ENCODE measurements around the gene OSBPL3. TPM values are rescaled to one million over a fixed set of nuclear protein-coding genes. Genes with fewer than 3 reads are reported as not detected.

OSBPL3 gene
- total and polyA plus RNA-seq, 2 donors (not counting 3 experiments of a cell fraction or from before 2014, with no cell fraction given), result 7.5 to 27.1 TPM

DNA sequence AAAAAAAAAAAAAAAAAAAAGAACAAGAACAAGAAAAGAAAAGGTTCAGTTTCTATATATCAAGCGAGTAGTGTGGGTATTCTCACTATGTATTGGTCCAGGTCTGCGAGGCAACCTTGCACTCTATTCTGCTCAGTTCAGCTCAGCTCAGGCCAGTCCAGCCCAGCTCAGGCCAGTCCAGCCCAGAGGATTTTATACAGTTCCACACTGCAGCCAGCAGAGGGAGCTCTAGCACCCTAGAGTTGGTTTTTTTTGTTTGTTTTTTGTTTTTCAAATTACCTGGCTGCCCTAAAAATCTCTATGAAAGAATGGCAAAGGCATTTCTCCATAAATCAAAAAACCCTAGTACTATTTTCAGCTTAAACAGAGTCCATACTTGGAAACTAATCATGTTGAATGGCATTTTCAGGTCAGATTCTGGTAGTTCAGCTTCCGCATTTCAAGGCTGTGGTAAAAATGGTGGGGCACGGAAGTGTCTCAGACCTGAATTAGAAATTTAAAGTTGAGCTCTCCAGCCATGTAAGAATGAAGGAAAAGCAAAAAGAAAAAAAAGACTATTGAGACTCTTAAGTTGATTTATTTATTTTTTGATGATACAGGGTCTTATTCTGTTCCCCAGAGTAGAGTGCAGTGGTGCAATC, 167.6 kb downstream of the OSBPL3 start:
- intact Hi-C loops (cut with micrococcal nuclease), result loop anchor here (1.0 kb wide), 4 partner anchors 8 to 286 kb away; no protein-coding TSS in a partner anchor

DNA sequence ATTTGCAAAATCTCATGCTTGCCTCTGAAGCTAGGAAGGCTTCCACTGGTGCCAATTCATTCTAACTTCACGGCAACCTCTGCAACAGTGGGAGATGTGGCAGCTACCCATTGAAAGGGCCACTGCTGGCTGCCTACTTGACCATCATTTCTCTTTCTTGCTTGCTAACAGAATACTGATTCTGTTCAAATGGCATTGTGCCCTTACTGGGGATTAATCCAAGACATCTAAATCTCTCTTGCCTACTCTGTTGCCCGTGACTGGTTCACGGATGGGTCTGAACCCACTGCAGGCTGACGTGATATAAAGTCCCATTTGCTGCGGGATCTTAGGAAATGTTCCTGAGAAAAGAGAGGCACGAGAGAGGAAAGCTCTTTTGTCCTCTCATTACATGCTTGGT, 171.5 kb downstream of the OSBPL3 start:
- no peak overlapping the region for H3K9ac ChIP-seq (replicated peaks; ENCODE audit: extremely low read depth, insufficient read depth, low read length)
- H3K4me1 ChIP-seq (ENCODE audit: control insufficient read depth, extremely low read depth, insufficient read depth, low read length), result no peaks in the 10 kb centered on the region
- no TSS peak for BruUV-seq (replicated peaks)
- H3K9me1 ChIP-seq (replicated peaks; ENCODE audit: control insufficient read depth, extremely low read depth, insufficient read depth, low read length), result no peaks in the 10 kb centered on the region
- TF ChIP-seq EZH2 (IDR thresholded peaks at IDR 0.05; ENCODE audit: borderline replicate concordance, low read depth, low read length, severe bottlenecking), result no peak
- TF ChIP-seq POLR2AphosphoS5 (IDR thresholded peaks at IDR 0.05; ENCODE audit: insufficient read depth, low read depth, low read length), result no peak
- no peak for TF ChIP-seq JUN (IDR thresholded peaks at IDR 0.05; ENCODE audit: borderline replicate concordance, insufficient read depth, insufficient read length, low read depth)
- no peak for TF ChIP-seq GATA2 (IDR thresholded peaks at IDR 0.05; ENCODE audit: insufficient read depth, insufficient read length, low read depth, low read length)
- TF ChIP-seq, protein P1, sequence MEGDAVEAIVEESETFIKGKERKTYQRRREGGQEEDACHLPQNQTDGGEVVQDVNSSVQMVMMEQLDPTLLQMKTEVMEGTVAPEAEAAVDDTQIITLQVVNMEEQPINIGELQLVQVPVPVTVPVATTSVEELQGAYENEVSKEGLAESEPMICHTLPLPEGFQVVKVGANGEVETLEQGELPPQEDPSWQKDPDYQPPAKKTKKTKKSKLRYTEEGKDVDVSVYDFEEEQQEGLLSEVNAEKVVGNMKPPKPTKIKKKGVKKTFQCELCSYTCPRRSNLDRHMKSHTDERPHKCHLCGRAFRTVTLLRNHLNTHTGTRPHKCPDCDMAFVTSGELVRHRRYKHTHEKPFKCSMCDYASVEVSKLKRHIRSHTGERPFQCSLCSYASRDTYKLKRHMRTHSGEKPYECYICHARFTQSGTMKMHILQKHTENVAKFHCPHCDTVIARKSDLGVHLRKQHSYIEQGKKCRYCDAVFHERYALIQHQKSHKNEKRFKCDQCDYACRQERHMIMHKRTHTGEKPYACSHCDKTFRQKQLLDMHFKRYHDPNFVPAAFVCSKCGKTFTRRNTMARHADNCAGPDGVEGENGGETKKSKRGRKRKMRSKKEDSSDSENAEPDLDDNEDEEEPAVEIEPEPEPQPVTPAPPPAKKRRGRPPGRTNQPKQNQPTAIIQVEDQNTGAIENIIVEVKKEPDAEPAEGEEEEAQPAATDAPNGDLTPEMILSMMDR (IDR thresholded peaks at IDR 0.05; ENCODE audit: extremely low read depth in 1 of 2, insufficient read depth in 1 of 2, low read depth in 1 of 2, low read length in 2 of 2), result no peak
- TF ChIP-seq FOS (IDR thresholded peaks at IDR 0.05; ENCODE audit: borderline replicate concordance, insufficient read depth, low read length), result no peak
- no peak for TF ChIP-seq POLR2A (IDR thresholded peaks at IDR 0.05; ENCODE audit: low read depth, low read length)
- TF ChIP-seq, protein P2, sequence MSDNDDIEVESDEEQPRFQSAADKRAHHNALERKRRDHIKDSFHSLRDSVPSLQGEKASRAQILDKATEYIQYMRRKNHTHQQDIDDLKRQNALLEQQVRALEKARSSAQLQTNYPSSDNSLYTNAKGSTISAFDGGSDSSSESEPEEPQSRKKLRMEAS (IDR thresholded peaks at IDR 0.05; ENCODE audit: insufficient read depth, insufficient read length), result no peak
- TF ChIP-seq MYC (IDR thresholded peaks at IDR 0.05; ENCODE audit: low read depth, low read length), result no peak
- intact Hi-C loops (cut with micrococcal nuclease), result no loop called here
- H3K36me3 ChIP-seq (ENCODE audit: control insufficient read depth in 2 of 2, extremely low read depth in 1 of 2, insufficient read depth in 2 of 2, low read length in 2 of 2), result peaks cover 4 to 10% of the 10 kb centered on the region in 2 experiments
- H3K9me3 ChIP-seq (replicated peaks; ENCODE audit: control insufficient read depth, insufficient read depth, low read length), result no peaks in the 10 kb centered on the region
- no peaks in the 10 kb centered on the region for H3K27me3 ChIP-seq (ENCODE audit: control insufficient read depth in 2 of 2, insufficient read depth in 2 of 2, low read length in 2 of 2)
- no peak overlapping the region for H3K27ac ChIP-seq (ENCODE audit: insufficient read depth, low read depth, low read length)
- no peak overlapping the region for H3K4me3 ChIP-seq (replicated peaks in 1 of 3; ENCODE audit: insufficient read depth in 1 of 3, low read depth in 1 of 3, low read length in 3 of 3)
- FAIRE-seq (no peak), DNase-seq (ENCODE audit: low read depth, low spot score) (no peak)
- dilution Hi-C loops (cut with MboI; ENCODE audit: extremely low pct_ligation_motif_present, low sequenced_read_pairs), result no loop called here
- no peaks in the 10 kb centered on the region for H3K79me2 ChIP-seq (ENCODE audit: control insufficient read depth, insufficient read depth, low read length)
- POLR2A ChIA-PET, result no interaction called here
- no peaks in the 10 kb centered on the region for H4K20me1 ChIP-seq (replicated peaks; ENCODE audit: control insufficient read depth, extremely low read depth, insufficient read depth, low read length)
- CTCF ChIA-PET, result interaction anchor here (1.1 to 2.5 kb wide), 3 partner anchors 262 to 300 kb away, joined by 3 to 8 read pairs (median 3); no protein-coding TSS in a partner anchor
- no peak overlapping the region for H3K4me2 ChIP-seq (ENCODE audit: insufficient read depth, low read length)
- H2AFZ ChIP-seq (ENCODE audit: low read depth, low read length), result no peak overlapping the region

More for the DNA sequence above, 167.6 kb downstream of the OSBPL3 start:
- H3K79me2 ChIP-seq (ENCODE audit: control insufficient read depth, insufficient read depth, low read length), result no peaks in the 10 kb centered on the region
- FAIRE-seq (peak; percentile 59), DNase-seq (ENCODE audit: low read depth, low spot score) (peak; percentile 54)
- no peak overlapping the region for H3K4me2 ChIP-seq (ENCODE audit: insufficient read depth, low read length)
- no peak overlapping the region for H3K4me3 ChIP-seq (replicated peaks in 1 of 3; ENCODE audit: insufficient read depth in 1 of 3, low read depth in 1 of 3, low read length in 3 of 3)
- POLR2A ChIA-PET, result interaction anchor here (0.7 kb wide), 1 partner anchor 73 kb away, joined by 5 read pairs; no protein-coding TSS in a partner anchor
- TF ChIP-seq, protein P1 (IDR thresholded peaks at IDR 0.05; ENCODE audit: extremely low read depth in 1 of 2, insufficient read depth in 1 of 2, low read depth in 1 of 2, low read length in 2 of 2), result peak; percentile 85 to 86
- TF ChIP-seq EZH2 (IDR thresholded peaks at IDR 0.05; ENCODE audit: borderline replicate concordance, low read depth, low read length, severe bottlenecking), result no peak
- CTCF ChIA-PET, result interaction anchor here (0.5 to 3.7 kb wide), 76 partner anchors 8 to 1215 kb away, joined by 3 to 268 read pairs (median 5); partner anchors contain the start of genes CCDC126, CYCS and OSBPL3
- no TSS peak for BruUV-seq (replicated peaks)
- H4K20me1 ChIP-seq (replicated peaks; ENCODE audit: control insufficient read depth, extremely low read depth, insufficient read depth, low read length), result no peaks in the 10 kb centered on the region
- peaks cover 0 to 8% of the 10 kb centered on the region in 2 experiments for H3K36me3 ChIP-seq (ENCODE audit: control insufficient read depth in 2 of 2, extremely low read depth in 1 of 2, insufficient read depth in 2 of 2, low read length in 2 of 2)
- no peak overlapping the region for H2AFZ ChIP-seq (ENCODE audit: low read depth, low read length)
- no peaks in the 10 kb centered on the region for H3K4me1 ChIP-seq (ENCODE audit: control insufficient read depth, extremely low read depth, insufficient read depth, low read length)
- no peaks in the 10 kb centered on the region for H3K27me3 ChIP-seq (ENCODE audit: control insufficient read depth in 2 of 2, insufficient read depth in 2 of 2, low read length in 2 of 2)
- no peaks in the 10 kb centered on the region for H3K9me1 ChIP-seq (replicated peaks; ENCODE audit: control insufficient read depth, extremely low read depth, insufficient read depth, low read length)
- dilution Hi-C loops (cut with MboI; ENCODE audit: extremely low pct_ligation_motif_present, low sequenced_read_pairs), result no loop called here
- no peak overlapping the region for H3K9ac ChIP-seq (replicated peaks; ENCODE audit: extremely low read depth, insufficient read depth, low read length)
- no peak overlapping the region for H3K27ac ChIP-seq (ENCODE audit: insufficient read depth, low read depth, low read length)
- no peaks in the 10 kb centered on the region for H3K9me3 ChIP-seq (replicated peaks; ENCODE audit: control insufficient read depth, insufficient read depth, low read length)

Data from endothelial cell of umbilical vein (primary cell).